Inflammatory macrophage treated with lipopolysaccharide for 1 hour (primary cell): Measurements from ENCODE around the gene SGSM1.

ENCODE experiments used
- DNase-seq, 2 donors: peaks; one replicate each; pipeline ENCODE4 v3.0.0-alpha.2; 2020 to 2022

Gene SGSM1

DNA sequence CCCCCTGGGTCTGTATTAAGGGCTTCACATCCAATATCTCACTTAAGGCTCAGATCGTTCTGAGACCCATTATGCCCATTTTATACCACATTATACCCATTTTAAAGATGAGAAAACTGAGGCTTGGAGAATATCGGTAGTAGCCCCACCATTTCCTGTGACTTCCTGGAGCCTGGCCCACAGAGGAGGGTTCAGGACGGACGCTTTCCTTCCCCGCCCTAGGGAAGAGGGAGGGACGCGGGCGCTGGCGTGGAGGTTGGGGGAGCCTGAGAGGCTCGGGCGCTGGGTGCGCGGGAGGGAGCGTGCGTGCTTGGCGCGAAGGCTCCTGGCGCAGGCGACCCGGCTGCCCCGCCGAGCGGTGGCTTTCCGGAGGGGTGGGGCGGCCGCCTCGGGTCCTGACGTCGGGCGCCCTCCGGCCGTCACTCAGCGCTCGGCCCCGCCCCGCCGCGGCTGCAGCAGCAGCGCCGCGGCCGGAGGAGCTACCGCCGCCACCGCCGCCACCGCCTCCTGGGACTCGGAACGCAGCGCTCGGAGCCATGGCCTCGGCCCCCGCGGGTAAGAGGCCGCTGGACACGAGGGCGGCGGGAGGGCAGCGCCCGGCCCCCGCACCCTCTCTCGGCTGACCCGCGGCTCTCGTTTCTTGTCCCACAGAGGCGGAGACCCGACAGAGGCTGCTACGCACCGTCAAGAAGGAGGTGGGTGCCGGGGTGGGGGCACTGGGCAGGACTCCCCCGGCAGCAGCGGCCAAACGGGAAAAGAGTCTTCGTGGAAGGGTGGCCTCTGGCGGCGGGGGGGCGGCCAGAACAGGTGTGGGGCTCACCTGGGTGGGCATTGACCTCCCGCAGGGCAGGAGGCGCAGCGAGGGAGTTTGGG lies at the start of gene SGSM1:
Gene SGSM1, plus strand, starts transcription at position 422 of the 873 bp plus-strand sequence. Its CDS starts 115 bp downstream, at position 537.
- DNase-seq: peak; percentile 55 to 69

- DNase-seq: peak; percentile 17 to 67
These were observed 47.7 kb upstream of the SGSM1 start for GRCh38 chr22:24758164-24758799.

GRCh38 chr22:24759765-24760164 lies 46.2 kb upstream of the SGSM1 start:
- DNase-seq: no peak

DNA sequence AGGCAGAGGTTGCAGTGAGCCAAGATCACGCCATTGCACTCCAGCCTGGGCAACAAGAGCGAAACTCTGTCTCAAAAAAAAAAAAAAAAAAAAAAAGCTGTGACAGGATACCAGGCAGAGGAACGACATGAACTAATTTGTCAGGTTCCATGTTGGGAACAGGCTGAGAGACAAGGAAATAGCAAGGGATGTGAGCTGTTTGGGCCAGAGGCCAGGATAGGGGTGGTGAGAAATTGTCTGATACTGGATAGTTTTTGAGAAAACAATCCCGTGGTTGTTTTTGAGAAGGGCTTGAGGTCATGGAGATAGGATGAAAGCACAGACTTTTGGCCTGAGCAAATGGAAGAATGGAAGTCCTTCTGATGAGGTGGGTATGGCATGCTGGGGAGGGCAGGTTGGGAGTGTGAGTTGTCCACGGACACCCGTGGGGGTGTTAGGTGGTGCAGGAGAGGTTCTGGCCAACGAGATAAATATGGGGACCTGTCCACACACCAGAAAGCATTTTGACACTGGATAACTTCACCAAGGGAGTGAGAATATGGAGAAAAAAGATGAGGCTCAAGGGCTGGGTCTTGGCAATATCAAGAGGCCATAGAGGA lies 45.2 kb upstream of the SGSM1 start:
- no peak for DNase-seq

DNA sequence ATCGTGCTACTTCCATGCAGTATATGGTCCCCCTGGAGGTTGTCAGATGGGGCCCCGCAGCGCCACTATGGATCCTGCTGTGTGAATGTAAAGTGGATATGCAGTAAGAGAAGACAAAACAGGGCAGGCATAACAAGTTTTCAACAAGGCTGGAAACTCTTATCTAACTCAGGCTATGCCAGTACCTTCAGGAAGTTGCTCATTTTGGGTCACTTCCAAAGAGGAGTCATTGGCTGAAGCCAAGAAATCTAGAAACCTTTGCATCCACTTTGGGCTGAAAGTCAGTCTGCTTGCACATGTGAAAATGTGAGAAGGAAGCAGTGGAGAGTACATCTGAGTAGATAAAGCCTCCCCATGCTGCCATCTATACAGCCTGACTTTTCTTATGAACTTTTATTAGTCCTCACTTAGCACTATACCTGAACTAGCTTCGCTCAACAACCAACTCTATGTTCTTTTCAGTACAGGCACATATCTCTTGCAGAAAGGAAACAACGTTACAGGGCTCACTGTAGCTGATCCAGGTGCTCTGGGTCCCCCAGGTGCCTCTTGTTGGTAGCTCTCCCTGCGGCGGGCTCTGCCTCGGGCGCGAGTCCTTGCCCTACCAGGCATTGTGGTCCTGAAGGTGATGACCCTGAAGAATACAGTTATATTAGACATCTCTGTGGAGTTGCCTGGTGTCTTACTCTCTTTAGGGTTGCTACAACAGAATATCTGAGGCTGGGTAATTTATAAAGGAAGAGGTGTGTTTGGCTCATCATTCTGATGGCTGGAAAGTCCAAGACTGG lies 43.9 kb upstream of the SGSM1 start:
- DNase-seq: no peak

DNA sequence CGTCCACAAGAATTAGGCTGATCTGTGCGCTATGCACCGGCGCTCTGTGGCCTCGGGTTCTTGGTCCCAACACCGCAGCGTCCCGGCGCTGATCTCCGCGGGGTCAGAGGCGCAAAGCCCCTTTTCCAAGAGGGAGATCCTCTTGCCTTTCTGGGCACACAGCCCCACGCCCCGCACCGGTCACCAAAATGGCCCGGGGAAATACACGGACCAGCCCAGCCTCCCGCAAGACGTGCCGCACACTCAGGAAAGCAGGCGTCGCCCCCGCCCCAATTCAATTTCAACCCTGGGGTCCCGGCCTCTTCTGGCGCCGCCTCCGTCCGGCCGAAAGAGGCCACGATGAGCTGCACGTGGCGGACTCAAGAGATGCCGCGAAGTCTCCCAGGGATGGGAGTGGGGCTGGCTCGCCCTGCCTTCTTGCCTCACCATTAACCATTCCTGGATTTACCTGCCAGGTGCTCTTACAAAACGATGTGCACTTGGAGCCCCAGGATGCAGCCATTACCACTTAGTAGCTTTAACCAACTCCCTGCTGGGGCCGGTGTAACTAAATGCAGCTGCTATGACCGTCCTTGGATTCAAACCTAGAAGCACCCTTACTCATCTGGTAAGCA lies 42.0 kb upstream of the SGSM1 start:
- no peak for DNase-seq

GRCh38 chr22:24765166-24765565 lies 40.8 kb upstream of the SGSM1 start:
- DNase-seq: no peak

GRCh38 chr22:24768537-24769374 lies 37.3 kb upstream of the SGSM1 start:
- DNase-seq: peak; percentile 28 to 54

- no peak for DNase-seq
These were observed 33.4 kb upstream of the SGSM1 start for GRCh38 chr22:24772493-24773220.

GRCh38 chr22:24775769-24776492 lies 30.1 kb upstream of the SGSM1 start:
- no peak for DNase-seq

- no peak for DNase-seq
These were observed 29.5 kb upstream of the SGSM1 start for GRCh38 chr22:24776525-24776924.

DNA sequence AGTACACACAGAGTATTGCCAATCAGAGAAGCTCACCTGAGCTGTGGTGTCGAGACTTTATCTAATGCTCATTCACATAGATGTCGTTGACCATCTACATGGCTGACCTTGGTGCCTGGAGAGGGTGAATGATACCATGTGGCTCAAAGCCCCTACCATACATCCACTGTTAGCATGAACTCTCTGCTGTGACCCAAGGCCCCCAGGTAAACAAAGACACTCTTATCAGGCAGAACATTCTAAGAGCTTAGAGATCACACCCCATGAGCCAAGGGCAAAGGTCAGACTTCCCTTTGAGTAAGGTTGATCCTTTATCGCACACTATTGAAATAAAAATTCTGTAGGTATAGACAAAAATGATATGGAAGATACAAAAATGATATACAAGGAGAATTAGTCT lies 16.5 kb upstream of the SGSM1 start:
- DNase-seq: no peak

GRCh38 chr22:24791362-24791761 lies 14.6 kb upstream of the SGSM1 start:
- no peak for DNase-seq

DNA sequence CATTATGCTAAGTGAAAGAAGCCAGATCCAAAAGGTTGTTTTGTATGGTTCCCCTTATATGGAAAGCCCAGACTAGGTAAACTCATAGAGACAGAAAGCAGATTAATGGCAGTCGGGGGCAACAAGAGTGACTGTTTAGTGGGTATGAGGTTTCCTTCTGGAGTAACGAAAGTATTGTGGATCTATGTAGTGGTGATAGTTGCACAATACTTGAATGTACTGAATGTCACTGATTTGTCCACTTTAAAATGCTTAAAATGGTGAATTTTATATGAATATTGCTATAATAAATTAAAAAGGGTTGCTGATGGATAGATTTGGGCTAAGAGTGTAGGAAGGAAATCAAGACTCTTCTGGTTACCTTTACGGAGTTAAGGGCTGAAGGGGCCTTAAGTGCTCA lies 10.0 kb upstream of the SGSM1 start:
- no peak for DNase-seq

DNA sequence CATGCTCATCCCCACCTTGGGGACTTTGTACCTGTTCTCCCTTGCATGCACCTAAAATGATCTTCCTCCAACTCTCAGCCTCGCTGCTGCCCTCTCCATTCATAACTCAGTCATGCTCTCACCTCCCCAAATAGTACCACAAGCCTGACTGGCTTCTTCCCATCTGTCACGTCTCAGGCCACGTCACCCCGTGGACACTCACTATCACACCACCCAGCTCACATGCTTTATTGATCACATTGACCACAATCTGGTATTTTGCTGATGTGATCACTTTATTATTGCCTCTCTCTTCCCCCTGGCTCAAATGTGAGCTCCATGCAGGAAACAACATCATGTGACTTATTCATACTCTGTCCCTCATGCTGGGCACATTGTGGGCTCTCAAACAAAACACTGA lies 9.2 kb upstream of the SGSM1 start:
- no peak for DNase-seq

DNA sequence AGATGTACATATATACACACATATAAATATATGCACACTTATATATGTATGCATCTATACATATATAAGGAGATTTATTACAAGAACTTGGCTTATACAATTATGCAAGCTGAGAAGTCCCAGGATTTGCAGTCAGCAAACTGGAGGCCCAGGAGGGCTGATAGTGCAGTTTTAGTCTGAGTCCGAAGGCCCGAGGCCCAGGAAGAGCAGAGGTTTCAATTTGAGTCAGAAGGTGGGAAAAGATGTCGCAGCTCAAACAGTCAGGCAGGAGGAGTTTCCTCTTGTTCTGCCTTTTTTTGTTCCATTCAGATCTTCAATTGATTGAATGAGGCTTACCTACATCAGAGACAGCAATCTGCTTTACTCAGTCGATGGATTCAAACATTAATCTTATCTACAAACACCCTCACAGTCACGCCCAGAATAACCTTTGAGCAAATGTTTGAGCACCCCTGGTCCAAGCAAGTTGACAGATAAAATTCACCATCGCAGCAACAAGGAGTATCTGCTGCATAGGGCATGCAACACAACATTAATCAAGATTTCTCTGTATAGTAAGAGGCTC lies 4.0 kb upstream of the SGSM1 start:
- no peak for DNase-seq

- peak; percentile 8 to 74 for DNase-seq
These were observed 2.9 kb upstream of the SGSM1 start for GRCh38 chr22:24803064-24803542.

GRCh38 chr22:24806663-24807001 lies 621 bp downstream of the SGSM1 start:
- no peak for DNase-seq

GRCh38 chr22:24807284-24807950 lies 1.4 kb downstream of the SGSM1 start:
- no peak for DNase-seq
